IMR-90 (cell line): Measurements from ENCODE around the gene FAM32A. TPM values are rescaled to one million over a fixed set of nuclear protein-coding genes. Genes with fewer than 3 reads are reported as not detected.

Experiments used
- ATAC-seq: fragments of 200-7000 bp; cut with Tn5 transposase; 2 replicates; pipeline ENCODE4 v1.9.1; 2020; ENCODE audit warnings: low read depth, mild to moderate bottlenecking, moderate library complexity
- BruUV-seq: library from RNA; stranded (reverse); fragments of 400-500 nt; replicated peaks from 2 replicates; lab custom pipeline; 2021; lab: Mats Ljungman, UMichigan
- CTCF ChIA-PET: fragments of 300-600 bp; formaldehyde crosslinking; extraction: SDS; loops from one replicate; lab custom pipeline; 2021; ENCODE audit warnings: antibody characterized with exemption; lab: Yijun Ruan, JAX
- POLR2A ChIA-PET: fragments of 300-600 bp; sonication (Branson Sonifier 250); formaldehyde crosslinking; loops from one replicate; lab custom pipeline; 2022; ENCODE audit warnings: antibody characterized with exemption; ENCODE audit not compliant: unreplicated experiment; lab: Charles Lee
- DNase-seq: peaks from one replicate; pipeline ENCODE4 v3.0.0; 2013
- H2AFZ ChIP-seq: replicated peaks from 2 replicates; pipeline ENCODE3; 2013; ENCODE audit warnings: low read length, mild to moderate bottlenecking; ENCODE audit not compliant: poor library complexity
- H2AK5ac ChIP-seq: 2 replicates; pipeline ENCODE4 v1.6.1; 2013; ENCODE audit warnings: low read depth, low read length, inconsistent platforms
- H2AK9ac ChIP-seq: replicated peaks from 2 replicates; pipeline ENCODE3; 2013; ENCODE audit warnings: mild to moderate bottlenecking, low read depth, low read length, moderate library complexity; ENCODE audit not compliant: poor library complexity
- H2BK120ac ChIP-seq: 2 replicates; pipeline ENCODE4 v1.6.1; 2013; ENCODE audit warnings: low read depth, low read length, inconsistent platforms
- H2BK15ac ChIP-seq: 3 replicates; pipeline ENCODE4 v1.6.1; 2013; ENCODE audit warnings: low read depth, low read length, inconsistent platforms
- H2BK20ac ChIP-seq: 2 replicates; pipeline ENCODE4 v1.6.1; 2013; ENCODE audit warnings: low read depth, mild to moderate bottlenecking, inconsistent platforms, low read length, moderate library complexity
- H2BK5ac ChIP-seq: 2 replicates; pipeline ENCODE4 v1.6.1; 2013; ENCODE audit warnings: mild to moderate bottlenecking, low read depth, low read length, inconsistent platforms; ENCODE audit not compliant: poor library complexity, severe bottlenecking
- H3K14ac ChIP-seq: replicated peaks from 2 replicates; pipeline ENCODE4 v1.6.1; 2013; ENCODE audit warnings: low read depth, low read length, inconsistent platforms
- H3K18ac ChIP-seq: 2 replicates; pipeline ENCODE4 v1.6.1; 2013; ENCODE audit warnings: low read depth, low read length, control low read depth
- H3K23ac ChIP-seq: 2 replicates; pipeline ENCODE4 v1.6.1; 2013; ENCODE audit warnings: low read depth, low read length, inconsistent platforms
- H3K27ac ChIP-seq: 2 replicates; pipeline ENCODE4 v1.5.1; 2013; ENCODE audit warnings: mild to moderate bottlenecking, control low read depth, low read length; ENCODE audit not compliant: insufficient read depth
- H3K27me3 ChIP-seq: 2 replicates; pipeline ENCODE4 v1.6.1; 2013; ENCODE audit warnings: low read length; ENCODE audit not compliant: control insufficient read depth, insufficient read depth
- H3K36me3 ChIP-seq: 2 replicates; pipeline ENCODE4 v1.6.1; 2013; ENCODE audit warnings: low read length, mixed read lengths; ENCODE audit not compliant: control insufficient read depth, insufficient read depth
- H3K4ac ChIP-seq: 2 replicates; pipeline ENCODE4 v1.6.1; 2013; ENCODE audit warnings: low read depth, low read length, inconsistent platforms
- H3K4me1 ChIP-seq: 2 replicates; pipeline ENCODE4 v1.6.1; 2013; ENCODE audit warnings: low read length, mixed read lengths; ENCODE audit not compliant: control insufficient read depth, insufficient read depth
- H3K4me2 ChIP-seq: 2 replicates; pipeline ENCODE4 v1.6.1; 2013; ENCODE audit warnings: low read depth, mild to moderate bottlenecking, control low read depth, low read length, moderate library complexity
- H3K4me3 ChIP-seq: 2 replicates; pipeline ENCODE4 v1.5.1; 2013; ENCODE audit warnings: low read depth, mild to moderate bottlenecking, control low read depth, low read length, moderate library complexity; ENCODE audit not compliant: insufficient read depth
- H3K56ac ChIP-seq: 2 replicates; pipeline ENCODE4 v1.6.1; 2013; ENCODE audit warnings: low read length, inconsistent platforms; ENCODE audit not compliant: insufficient read depth; ENCODE audit errors: extremely low read depth
- H3K79me1 ChIP-seq, 2 experiments: 2 replicates each; pipeline ENCODE4 v1.6.1; 2013; ENCODE audit warnings: low read length in 2 of 2, inconsistent platforms in 1 of 2, low read depth in 1 of 2
- H3K9ac ChIP-seq: 2 replicates; pipeline ENCODE4 v1.6.1; 2013; ENCODE audit warnings: low read depth, low read length, control low read depth
- H3K9me1 ChIP-seq: 2 replicates; pipeline ENCODE4 v1.6.1; 2013; ENCODE audit warnings: low read length, inconsistent platforms; ENCODE audit not compliant: insufficient read depth
- H3K9me3 ChIP-seq: 2 replicates; pipeline ENCODE4 v1.6.1; 2013; ENCODE audit warnings: low read length; ENCODE audit not compliant: control insufficient read depth, insufficient read depth
- H4K20me1 ChIP-seq: 2 replicates; pipeline ENCODE4 v1.6.1; 2013; ENCODE audit warnings: low read length, inconsistent platforms; ENCODE audit not compliant: insufficient read depth
- H4K5ac ChIP-seq: 2 replicates; pipeline ENCODE4 v1.6.1; 2013; ENCODE audit warnings: mild to moderate bottlenecking, low read depth, low read length, control low read depth
- H4K8ac ChIP-seq, 2 experiments: 2 replicates each; pipeline ENCODE4 v1.6.1; 2013; ENCODE audit warnings: low read depth in 2 of 2, low read length in 2 of 2, control low read depth in 1 of 2, inconsistent platforms in 1 of 2
- H4K91ac ChIP-seq: 2 replicates; pipeline ENCODE4 v1.6.1; 2013; ENCODE audit warnings: low read depth, low read length, inconsistent platforms; ENCODE audit not compliant: insufficient read depth
- BHLHE40 ChIP-seq: fragments of 150-350 bp; IDR thresholded peaks from 2 replicates; pipeline ENCODE4 v1.6.1; 2016; ENCODE audit warnings: mild to moderate bottlenecking, low read depth, low read length
- CEBPB ChIP-seq: IDR thresholded peaks from 2 replicates; pipeline ENCODE4 v1.6.1; 2012; ENCODE audit warnings: low read depth, low read length, improper control_type of control experiment
- CHD1 ChIP-seq: IDR thresholded peaks from 2 replicates; pipeline ENCODE4 v1.6.1; 2012; ENCODE audit warnings: low read depth, low read length, improper control_type of control experiment
- ELK1 ChIP-seq: fragments of 150-350 bp; IDR thresholded peaks from 2 replicates; pipeline ENCODE4 v1.6.1; 2016; ENCODE audit warnings: low read depth, mild to moderate bottlenecking, low read length, moderate library complexity, borderline replicate concordance
- FOS ChIP-seq: fragments of 150-350 bp; IDR thresholded peaks from 2 replicates; pipeline ENCODE4 v1.6.1; 2016; ENCODE audit warnings: low read depth, low read length
- MAFK ChIP-seq: IDR thresholded peaks from 2 replicates; pipeline ENCODE4 v1.6.1; 2012; ENCODE audit warnings: low read depth, low read length, improper control_type of control experiment
- MXI1 ChIP-seq: IDR thresholded peaks from 2 replicates; pipeline ENCODE4 v1.6.1; 2012; ENCODE audit warnings: low read depth, mild to moderate bottlenecking, low read length, moderate library complexity, borderline replicate concordance
- POLR2A ChIP-seq: IDR thresholded peaks from 2 replicates; pipeline ENCODE4 v1.6.1; 2012; ENCODE audit warnings: mild to moderate bottlenecking, low read depth, low read length
- RAD21 ChIP-seq: IDR thresholded peaks from 2 replicates; pipeline ENCODE4 v1.6.1; 2012; ENCODE audit warnings: low read length, improper control_type of control experiment
- RCOR1 ChIP-seq: IDR thresholded peaks from 2 replicates; pipeline ENCODE4 v1.6.1; 2012; ENCODE audit warnings: mild to moderate bottlenecking, low read length, improper control_type of control experiment; ENCODE audit not compliant: insufficient replicate concordance
- RFX5 ChIP-seq: IDR thresholded peaks from 2 replicates; pipeline ENCODE4 v1.8.0; 2012; ENCODE audit warnings: low read depth, mild to moderate bottlenecking, low read length, moderate library complexity
- SMC3 ChIP-seq: fragments of 150-350 bp; IDR thresholded peaks from 2 replicates; pipeline ENCODE4 v1.6.1; 2016; ENCODE audit warnings: low read depth, mild to moderate bottlenecking, antibody characterized with exemption, low read length, moderate library complexity
- WGBS, 2 experiments: methylation state at CpG; one replicate each; pipeline versions ENCODE4 v1.1.5 to v1.1.7; 2013; ENCODE audit warnings: missing lambda C conversion rate in 2 of 2; ENCODE audit not compliant: insufficient read length in 1 of 2; ENCODE audit errors: extremely low coverage in 2 of 2; 5-methylcytosine and 5-hydroxymethylcytosine counted together
- dilution Hi-C: fragments of 300-500 bp; cut with HindIII; formaldehyde crosslinking; loops from one replicate; pipeline ENCODE4 v1.14.3; 2018; ENCODE audit warnings: low sequenced_read_pairs; ENCODE audit not compliant: unreplicated experiment
- in situ Hi-C: fragments of 300-500 bp; cut with MboI; formaldehyde crosslinking; loops from 3 replicates; pipeline ENCODE4 v1.14.3; 2019; ENCODE audit warnings: low sequenced_read_pairs, inconsistent platforms, mixed read lengths
- intact Hi-C: fragments of 100-400 bp; cut with micrococcal nuclease; formaldehyde crosslinking; loops from 2 replicates; pipeline ENCODE4 v1.10.0; 2022
- polyA plus RNA-seq, 3 experiments: library from polyadenylated mRNA; depleted of rRNA; stranded (reverse); fragments of >200 nt; gene quantifications; 2 replicates each; pipeline ENCODE4 v1.2.3, GENCODE V29; 2012; ENCODE audit warnings: low replicate concordance in 1 of 3
- total RNA-seq: library from RNA; depleted of rRNA; stranded (reverse); fragments of >200 nt; gene quantifications from 2 replicates; pipeline ENCODE4 v1.2.3, GENCODE V29; 2012
- TF ChIP-seq, protein P1 (sequence below): conservative IDR thresholded peaks from 2 replicates; pipeline ENCODE4 v1.5.1; 2012; ENCODE audit warnings: mild to moderate bottlenecking, low read depth, low read length, improper control_type of control experiment
- TF ChIP-seq, protein P2 (sequence below): fragments of 150-350 bp; IDR thresholded peaks from 2 replicates; pipeline ENCODE4 v1.6.1; 2017; ENCODE audit warnings: mild to moderate bottlenecking, antibody characterized with exemption, low read length, low read depth

Gene FAM32A
- total and polyA plus RNA-seq, 2 of the 4 experiments (the other 2 are of a cell fraction), result 99.5 to 130 TPM

GRCh38 chr19:16154557-16154956 is 30.7 kb upstream of the FAM32A start:
- Histone ChIP-seq H3K27me3 (peaks cover 4% of the 10 kb centered on the region; the same call in 1 of the 2 replicates), H2AFZ (no peak overlapping the region), H4K91ac (no peak overlapping the region), H3K9me1 (0 out of 2 replicates have a peak, but pooled peaks cover 2% of the 10 kb centered on the region), H4K5ac (no peak overlapping the region), H3K27ac (no peak overlapping the region), H3K79me1 (no peaks in the 10 kb centered on the region), H3K9me3 (no peaks in the 10 kb centered on the region), H3K9ac (no peak overlapping the region), H2AK5ac (no peak overlapping the region), H3K4me1 (no peaks in the 10 kb centered on the region), H3K14ac (no peak overlapping the region), H3K23ac (no peak overlapping the region), H3K18ac (no peak overlapping the region), H2BK5ac (no peak overlapping the region), H2AK9ac (peak overlapping the region; percentile 50), H2BK20ac (no peak overlapping the region), H4K8ac (no peak overlapping the region), H3K4ac (no peak overlapping the region), H3K4me3 (no peak overlapping the region), H3K36me3 (no peaks in the 10 kb centered on the region), H4K20me1 (no peaks in the 10 kb centered on the region), H3K4me2 (no peak overlapping the region), H2BK15ac (no peak overlapping the region), H2BK120ac (no peak overlapping the region), H3K56ac (no peak overlapping the region)
- intact Hi-C loops, result no loop called here
- BruUV-seq, result no TSS peak
- POLR2A ChIA-PET, result no interaction called here
- no peak for ATAC-seq
- 60% methylated on average over 1 of the region's 8 CpGs; no CpG with 5 or more reads in 1 of the 2 experiments for WGBS, 2 experiments
- dilution Hi-C loops, result no loop called here
- CTCF ChIA-PET, result no interaction called here
- in situ Hi-C loops, result no loop called here
- DNase-seq, result no peak
- TF ChIP-seq CEBPB (no peak), RFX5 (no peak), MAFK (no peak), MXI1 (no peak), SMC3 (no peak), RAD21 (no peak), RCOR1 (no peak), ELK1 (no peak), CHD1 (no peak), BHLHE40 (no peak), POLR2A (no peak), FOS (no peak)
- TF ChIP-seq, protein P1, sequence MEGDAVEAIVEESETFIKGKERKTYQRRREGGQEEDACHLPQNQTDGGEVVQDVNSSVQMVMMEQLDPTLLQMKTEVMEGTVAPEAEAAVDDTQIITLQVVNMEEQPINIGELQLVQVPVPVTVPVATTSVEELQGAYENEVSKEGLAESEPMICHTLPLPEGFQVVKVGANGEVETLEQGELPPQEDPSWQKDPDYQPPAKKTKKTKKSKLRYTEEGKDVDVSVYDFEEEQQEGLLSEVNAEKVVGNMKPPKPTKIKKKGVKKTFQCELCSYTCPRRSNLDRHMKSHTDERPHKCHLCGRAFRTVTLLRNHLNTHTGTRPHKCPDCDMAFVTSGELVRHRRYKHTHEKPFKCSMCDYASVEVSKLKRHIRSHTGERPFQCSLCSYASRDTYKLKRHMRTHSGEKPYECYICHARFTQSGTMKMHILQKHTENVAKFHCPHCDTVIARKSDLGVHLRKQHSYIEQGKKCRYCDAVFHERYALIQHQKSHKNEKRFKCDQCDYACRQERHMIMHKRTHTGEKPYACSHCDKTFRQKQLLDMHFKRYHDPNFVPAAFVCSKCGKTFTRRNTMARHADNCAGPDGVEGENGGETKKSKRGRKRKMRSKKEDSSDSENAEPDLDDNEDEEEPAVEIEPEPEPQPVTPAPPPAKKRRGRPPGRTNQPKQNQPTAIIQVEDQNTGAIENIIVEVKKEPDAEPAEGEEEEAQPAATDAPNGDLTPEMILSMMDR, result no peak
- TF ChIP-seq, protein P2, sequence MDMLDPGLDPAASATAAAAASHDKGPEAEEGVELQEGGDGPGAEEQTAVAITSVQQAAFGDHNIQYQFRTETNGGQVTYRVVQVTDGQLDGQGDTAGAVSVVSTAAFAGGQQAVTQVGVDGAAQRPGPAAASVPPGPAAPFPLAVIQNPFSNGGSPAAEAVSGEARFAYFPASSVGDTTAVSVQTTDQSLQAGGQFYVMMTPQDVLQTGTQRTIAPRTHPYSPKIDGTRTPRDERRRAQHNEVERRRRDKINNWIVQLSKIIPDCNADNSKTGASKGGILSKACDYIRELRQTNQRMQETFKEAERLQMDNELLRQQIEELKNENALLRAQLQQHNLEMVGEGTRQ, result no peak
